HT-29 (cell line): ENCODE data around the gene MPZL3. TPM values are rescaled to one million over a fixed set of nuclear protein-coding genes. Genes with fewer than 3 reads are reported as not detected.

Experiments
- DNase-seq: peaks from one replicate; pipeline ENCODE4 v3.0.0-alpha.2; 2015; ENCODE audit warnings: low spot score
- total RNA-seq: library from RNA; depleted of rRNA; stranded (reverse); fragments of >200 nt; shearing (Covaris generic); gene quantifications from 2 replicates; pipeline ENCODE4 v1.2.3, GENCODE V29; 2014

The MPZL3 gene
- total RNA-seq, 1 experiment from 2014 or later = 11.1 TPM

GRCh38 chr11:118232659-118233058 is 19.5 kb downstream of the MPZL3 start:
- no peak for DNase-seq

GRCh38 chr11:118231461-118231860 is 20.7 kb downstream of the MPZL3 start:
- DNase-seq = no peak

GRCh38 chr11:118230088-118230487 is 22.1 kb downstream of the MPZL3 start:
- DNase-seq = no peak

- DNase-seq = no peak
Measured at GRCh38 chr11:118229274-118229847, 22.8 kb downstream of the MPZL3 start.

- DNase-seq = no peak
Measured at GRCh38 chr11:118227865-118228785, 24.0 kb downstream of the MPZL3 start.

GRCh38 chr11:118226781-118227180 is 25.4 kb downstream of the MPZL3 start:
- no peak for DNase-seq

GRCh38 chr11:118226296-118226695 is 25.9 kb downstream of the MPZL3 start:
- no peak for DNase-seq

GRCh38 chr11:118224511-118225188 is 27.5 kb downstream of the MPZL3 start, which contains the start of gene JAML:
TSS of gene JAML (minus strand) at chr11:118225011. CDS start at chr11:118214866, 10,145 bp downstream.
- no peak for DNase-seq

GRCh38 chr11:118223992-118224391 is 28.2 kb downstream of the MPZL3 start:
- no peak for DNase-seq

- DNase-seq = no peak
Measured at GRCh38 chr11:118223570-118223969, 28.6 kb downstream of the MPZL3 start.

- DNase-seq = no peak
Measured at GRCh38 chr11:118222437-118222836, 29.7 kb downstream of the MPZL3 start.

GRCh38 chr11:118221419-118221818 is 30.7 kb downstream of the MPZL3 start:
- no peak for DNase-seq

- no peak for DNase-seq
Measured at GRCh38 chr11:118219732-118220131, 32.4 kb downstream of the MPZL3 start.

- DNase-seq = no peak
Measured at GRCh38 chr11:118219244-118219643, 32.9 kb downstream of the MPZL3 start.

GRCh38 chr11:118217575-118217974 is 34.6 kb downstream of the MPZL3 start:
- no peak for DNase-seq

- DNase-seq = no peak
Measured at GRCh38 chr11:118216621-118217481, 35.3 kb downstream of the MPZL3 start.

- DNase-seq = no peak
Measured at GRCh38 chr11:118215765-118216164, 36.4 kb downstream of the MPZL3 start.

GRCh38 chr11:118215262-118215661 is 36.9 kb downstream of the MPZL3 start:
- no peak for DNase-seq

GRCh38 chr11:118214210-118214914 is 37.8 kb downstream of the MPZL3 start:
- DNase-seq = no peak

GRCh38 chr11:118213781-118214180 is 38.4 kb downstream of the MPZL3 start:
- DNase-seq = peak; percentile 46

- DNase-seq = no peak
Measured at GRCh38 chr11:118213201-118213600, 39.0 kb downstream of the MPZL3 start.
